Measurements from ENCODE around the gene OR52K2.

- no peak for TF ChIP-seq CTCF (IDR thresholded peaks at IDR 0.05)
- no peak for TF ChIP-seq EP300 (IDR thresholded peaks at IDR 0.05)
These were observed 10.4 kb downstream of the OR52K2 start for GRCh38 chr11:4459500-4459899.
